OCI-LY7 (cell line): ENCODE results near the gene SLC6A6.

Experiments used
- CTCF ChIP-seq: fragments of 200-600 bp; sonication (generic); conservative IDR thresholded peaks from 2 replicates; pipeline ENCODE4 v1.5.1; 2014; ENCODE audit warnings: mild to moderate bottlenecking, antibody characterized with exemption, low read length, moderate library complexity, mixed read lengths
- EZH2phosphoT487 ChIP-seq: fragments of 200-600 bp; sonication (generic); IDR thresholded peaks from 2 replicates; pipeline ENCODE4 v1.6.1; 2018; ENCODE audit warnings: low read depth, borderline replicate concordance, mild to moderate bottlenecking, mixed run types, antibody characterized with exemption, low read length, moderate library complexity, mixed read lengths

GRCh38 chr3:14519406-14519805 is 117.0 kb downstream of the SLC6A6 start:
- TF ChIP-seq CTCF (no peak), EZH2phosphoT487 (no peak)
